ENCODE data around the gene USO1. TPM values are rescaled to one million over a fixed set of nuclear protein-coding genes. Genes with fewer than 3 reads are reported as not detected.

The USO1 gene
- total and polyA plus RNA-seq, 2 of the 13 experiments (the other 11 are each of a cell fraction or from before 2014, with no cell fraction given) = 52.2 to 87.7 TPM

DNA sequence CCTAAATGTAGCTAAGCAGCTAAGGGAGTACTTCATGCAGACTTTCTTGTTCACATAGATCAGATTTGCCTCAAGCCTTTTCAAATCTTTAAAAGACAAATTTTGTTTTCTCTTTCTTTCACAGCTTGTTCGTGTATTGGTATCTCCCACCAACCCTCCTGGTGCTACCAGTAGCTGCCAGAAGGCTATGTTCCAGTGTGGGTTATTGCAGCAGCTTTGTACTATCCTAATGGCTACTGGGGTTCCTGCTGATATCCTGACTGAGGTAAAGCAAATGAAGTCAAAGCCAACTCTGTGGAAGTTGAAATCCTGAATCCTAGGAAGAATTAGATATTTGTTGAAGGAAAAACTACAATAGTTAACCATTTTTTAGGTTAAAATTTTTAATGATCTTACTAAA is 62.6 kb downstream of the USO1 start:
- Histone ChIP-seq H3K9ac (ENCODE audit: insufficient read depth, low read depth, low read length) (no peak overlapping the region), H2AFZ (ENCODE audit: low read length) (no peak overlapping the region), H3K36me3 (replicated peaks in 1 of 2; ENCODE audit: control insufficient read depth in 1 of 2, insufficient read depth in 2 of 2, low read length in 2 of 2) (peaks cover 5 to 54% of the 10 kb centered on the region in 2 experiments), H4K20me1 (ENCODE audit: insufficient read depth, low read length) (no peaks in the 10 kb centered on the region), H3K27me3 (ENCODE audit: control insufficient read depth in 1 of 2, insufficient read depth in 2 of 2, low read length in 2 of 2) (no peaks in the 10 kb centered on the region), H3K4me3 (replicated peaks in 1 of 3; ENCODE audit: insufficient read depth in 1 of 3, low read depth in 2 of 3, low read length in 3 of 3) (no peak overlapping the region), H3K27ac (ENCODE audit: extremely low read length, insufficient read depth, low read length) (no peak overlapping the region), H3K4me2 (ENCODE audit: low read depth, low read length) (no peak overlapping the region), H3K9me3 (ENCODE audit: low read length) (no peaks in the 10 kb centered on the region), H3K4me1 (ENCODE audit: insufficient read depth, low read length) (no peaks in the 10 kb centered on the region), H3K79me2 (ENCODE audit: insufficient read depth, low read length) (no peaks in the 10 kb centered on the region)
- in situ Hi-C loops (cut with HindIII; ENCODE audit: extremely low pct_ligation_motif_present, low pct_unique_long_range_greater_than_20kb) = no loop called here
- intact Hi-C loops (cut with micrococcal nuclease; ENCODE audit: unreplicated experiment) = no loop called here
- DNase-seq (ENCODE audit: low spot score) = no peak
- POLR2A ChIA-PET = no interaction called here
- no peak for ATAC-seq
- BruUV-seq (replicated peaks) = no TSS peak
- TF ChIP-seq PCBP2 (optimal IDR thresholded peaks at IDR 0.05; ENCODE audit: low read depth, low read length, poor library complexity, severe bottlenecking) (no peak), ZMYM4 (CRISPR knock-in tag; IDR thresholded peaks at IDR 0.05) (no peak), GATA4 (IDR thresholded peaks at IDR 0.05; ENCODE audit: borderline replicate concordance, low read depth) (no peak), NR2F6 (IDR thresholded peaks at IDR 0.05) (no peak), NR2F6 (CRISPR knock-in tag; IDR thresholded peaks at IDR 0.05) (no peak), NFYC (CRISPR knock-in tag; IDR thresholded peaks at IDR 0.05) (no peak), ZFP1 (CRISPR knock-in tag; IDR thresholded peaks at IDR 0.05) (no peak), KDM5B (CRISPR knock-in tag; IDR thresholded peaks at IDR 0.05; ENCODE audit: borderline replicate concordance) (no peak), RELA (CRISPR knock-in tag; IDR thresholded peaks at IDR 0.05) (no peak), ZFY (CRISPR knock-in tag; IDR thresholded peaks at IDR 0.05) (no peak), SRY (CRISPR knock-in tag; IDR thresholded peaks at IDR 0.05) (no peak), ZBTB44 (CRISPR knock-in tag; IDR thresholded peaks at IDR 0.05) (no peak), KLF11 (CRISPR knock-in tag; IDR thresholded peaks at IDR 0.05) (no peak), ZSCAN31 (CRISPR knock-in tag; IDR thresholded peaks at IDR 0.05; ENCODE audit: low read depth) (no peak), KLF16 (CRISPR knock-in tag; IDR thresholded peaks at IDR 0.05) (no peak), ZNF17 (CRISPR knock-in tag; IDR thresholded peaks at IDR 0.05) (no peak), SP140L (CRISPR knock-in tag; IDR thresholded peaks at IDR 0.05; ENCODE audit: borderline replicate concordance) (no peak)
- TF ChIP-seq, protein P1, sequence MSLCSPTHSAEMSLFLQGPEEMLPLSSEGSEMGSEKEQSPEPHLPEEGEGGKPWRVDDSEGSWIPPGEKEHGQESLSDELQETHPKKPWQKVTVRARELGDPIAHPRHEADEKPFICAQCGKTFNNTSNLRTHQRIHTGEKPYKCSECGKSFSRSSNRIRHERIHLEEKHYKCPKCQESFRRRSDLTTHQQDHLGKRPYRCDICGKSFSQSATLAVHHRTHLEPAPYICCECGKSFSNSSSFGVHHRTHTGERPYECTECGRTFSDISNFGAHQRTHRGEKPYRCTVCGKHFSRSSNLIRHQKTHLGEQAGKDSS (CRISPR knock-in tag; IDR thresholded peaks at IDR 0.05; ENCODE audit: borderline replicate concordance, low read depth) = no peak
- TF ChIP-seq, protein P2, sequence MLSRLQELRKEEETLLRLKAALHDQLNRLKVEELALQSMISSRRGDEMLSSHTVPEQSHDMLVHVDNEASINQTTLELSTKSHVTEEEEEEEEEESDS (CRISPR knock-in tag; IDR thresholded peaks at IDR 0.05; ENCODE audit: borderline replicate concordance) = no peak
- TF ChIP-seq, protein P3, sequence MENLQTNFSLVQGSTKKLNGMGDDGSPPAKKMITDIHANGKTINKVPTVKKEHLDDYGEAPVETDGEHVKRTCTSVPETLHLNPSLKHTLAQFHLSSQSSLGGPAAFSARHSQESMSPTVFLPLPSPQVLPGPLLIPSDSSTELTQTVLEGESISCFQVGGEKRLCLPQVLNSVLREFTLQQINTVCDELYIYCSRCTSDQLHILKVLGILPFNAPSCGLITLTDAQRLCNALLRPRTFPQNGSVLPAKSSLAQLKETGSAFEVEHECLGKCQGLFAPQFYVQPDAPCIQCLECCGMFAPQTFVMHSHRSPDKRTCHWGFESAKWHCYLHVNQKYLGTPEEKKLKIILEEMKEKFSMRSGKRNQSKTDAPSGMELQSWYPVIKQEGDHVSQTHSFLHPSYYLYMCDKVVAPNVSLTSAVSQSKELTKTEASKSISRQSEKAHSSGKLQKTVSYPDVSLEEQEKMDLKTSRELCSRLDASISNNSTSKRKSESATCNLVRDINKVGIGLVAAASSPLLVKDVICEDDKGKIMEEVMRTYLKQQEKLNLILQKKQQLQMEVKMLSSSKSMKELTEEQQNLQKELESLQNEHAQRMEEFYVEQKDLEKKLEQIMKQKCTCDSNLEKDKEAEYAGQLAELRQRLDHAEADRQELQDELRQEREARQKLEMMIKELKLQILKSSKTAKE (CRISPR knock-in tag; IDR thresholded peaks at IDR 0.05; ENCODE audit: borderline replicate concordance) = no peak
- CTCF ChIA-PET (ENCODE audit: low intra/inter-chr PET ratio, low total read pairs) = no interaction called here
- no peak for FAIRE-seq
- 96% methylated on average over 1 of the region's 1 CpG for WGBS (ENCODE audit: low lambda C conversion rate)
